Measurements from ENCODE around the gene ADARB2. TPM values are rescaled to one million over a fixed set of nuclear protein-coding genes. Genes with fewer than 3 reads are reported as not detected.

Gene ADARB2
- total and polyA plus RNA-seq, 7 experiments from 2014 or later = 0.05 to 13.6 (median 6.3) TPM; not detected in 3

DNA sequence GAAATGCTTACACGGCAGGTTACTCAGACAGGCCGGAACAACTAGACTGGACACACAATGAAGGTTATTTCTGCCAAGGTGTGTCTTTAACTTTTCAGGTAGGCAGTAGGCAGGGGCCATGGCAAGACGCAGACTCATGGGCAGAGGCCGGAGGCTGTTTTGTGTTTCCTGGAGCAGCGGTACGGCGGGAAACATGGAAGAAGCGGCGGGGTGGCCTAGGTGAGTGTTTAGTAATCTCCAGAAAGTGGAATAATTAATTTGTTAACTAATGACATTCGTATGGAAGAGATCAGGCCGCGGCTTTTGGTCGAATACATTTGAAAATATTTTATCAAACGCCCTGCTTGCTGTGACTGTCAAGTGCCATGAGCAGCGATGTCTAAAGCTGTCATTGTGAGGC lies 403.3 kb downstream of the ADARB2 start:
- no peak overlapping the region for H3K4me3 Mint-ChIP-seq
- POLR2A ChIA-PET = no interaction called here

DNA sequence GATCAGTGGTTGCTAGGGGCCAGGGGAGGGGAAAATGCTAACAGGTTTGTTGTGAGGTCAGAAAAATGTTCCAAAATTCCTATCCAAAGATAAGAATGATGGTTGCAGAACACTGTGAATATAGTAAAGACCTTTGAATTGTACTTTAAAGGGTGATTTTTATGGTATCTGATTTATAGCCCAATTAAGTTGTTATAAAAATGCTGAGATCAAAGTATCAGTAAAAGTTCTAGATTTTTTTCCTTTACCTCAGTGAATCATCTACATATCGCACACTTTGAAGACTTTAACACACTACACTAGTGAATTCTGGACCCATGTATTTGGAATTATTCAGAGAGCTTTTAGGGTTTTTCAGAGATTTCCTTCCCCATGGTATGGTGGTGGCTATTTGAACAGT lies 405.8 kb downstream of the ADARB2 start:
- intact Hi-C loops (cut with micrococcal nuclease) = no loop called here
- Mint-ChIP-seq H3K27ac (no peak overlapping the region), H3K4me1 (peaks cover 0 to 6% (median 0%) of the 10 kb centered on the region in 7 donors), H3K9me3 (peaks cover 0 to 3% (median 0%) of the 10 kb centered on the region in 11 donors), H3K4me3 (no peak overlapping the region), H3K27me3 (peaks cover 0 to 23% (median 21%) of the 10 kb centered on the region in 5 donors), H3K36me3 (no peaks in the 10 kb centered on the region)
- no peak for DNase-seq
- Histone ChIP-seq H3K9me3 (ENCODE audit: control insufficient read depth in 2 of 3, low read length in 3 of 3) (no peaks in the 10 kb centered on the region), H3K27ac (ENCODE audit: low read depth, low read length) (no peak overlapping the region), H3K4me3 (ENCODE audit: low read length) (no peak overlapping the region), H3K36me3 (ENCODE audit: control insufficient read depth in 2 of 3, insufficient read depth in 3 of 3, low read length in 3 of 3) (no peaks in the 10 kb centered on the region), H3K27me3 (ENCODE audit: control insufficient read depth in 2 of 2, insufficient read depth in 2 of 2, low read length in 2 of 2) (no peaks in the 10 kb centered on the region), H3K4me1 (ENCODE audit: control insufficient read depth in 2 of 2, insufficient read depth in 2 of 2, low read length in 2 of 2) (no peaks in the 10 kb centered on the region)
- POLR2A ChIA-PET = no interaction called here
- ATAC-seq = no peak
- CTCF ChIA-PET = no interaction called here

More for the DNA sequence above, 403.3 kb downstream of the ADARB2 start:
- ATAC-seq (no peak), DNase-seq (no peak)
- Histone ChIP-seq H3K4me1 (ENCODE audit: control insufficient read depth in 2 of 2, insufficient read depth in 2 of 2, low read length in 2 of 2) (no peaks in the 10 kb centered on the region), H3K4me3 (ENCODE audit: low read length) (no peak overlapping the region), H3K27me3 (ENCODE audit: control insufficient read depth in 2 of 2, insufficient read depth in 2 of 2, low read length in 2 of 2) (no peaks in the 10 kb centered on the region), H3K9me3 (ENCODE audit: control insufficient read depth in 2 of 3, low read length in 3 of 3) (no peaks in the 10 kb centered on the region), H3K27ac (ENCODE audit: low read depth, low read length) (no peak overlapping the region), H3K36me3 (ENCODE audit: control insufficient read depth in 2 of 3, insufficient read depth in 3 of 3, low read length in 3 of 3) (no peaks in the 10 kb centered on the region)
- H3K27me3 Mint-ChIP-seq = peaks cover 0 to 30% (median 21%) of the 10 kb centered on the region in 5 donors
- CTCF ChIA-PET = no interaction called here
- H3K36me3 Mint-ChIP-seq = no peaks in the 10 kb centered on the region
- peaks cover 0 to 2% (median 0%) of the 10 kb centered on the region in 11 donors for H3K9me3 Mint-ChIP-seq
- no peak overlapping the region for H3K27ac Mint-ChIP-seq
- H3K4me1 Mint-ChIP-seq = peaks cover 0 to 2% (median 0%) of the 10 kb centered on the region in 7 donors
- intact Hi-C loops (cut with micrococcal nuclease) = no loop called here

DNA sequence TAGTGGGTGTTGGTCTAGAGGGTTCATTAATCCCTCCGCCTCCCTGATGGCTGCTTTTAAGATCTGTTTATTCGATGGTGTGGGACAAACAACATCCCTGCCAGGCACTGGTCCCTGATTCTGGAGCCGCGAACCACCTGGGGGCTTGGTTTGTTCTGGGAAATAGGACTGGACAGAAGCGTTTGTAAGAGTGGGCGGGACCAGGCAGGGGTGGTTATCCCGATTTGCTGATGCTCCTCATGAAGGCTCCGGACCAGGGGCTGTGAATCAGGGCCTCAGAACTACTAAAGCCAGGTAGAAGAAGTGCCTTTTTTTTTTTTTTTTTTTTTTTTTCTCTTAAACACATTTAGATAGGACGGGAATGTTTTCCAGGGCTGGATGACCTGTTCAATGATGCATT lies 407.7 kb downstream of the ADARB2 start:
- Histone ChIP-seq H3K27ac (ENCODE audit: low read depth, low read length) (no peak overlapping the region), H3K9me3 (ENCODE audit: control insufficient read depth in 2 of 3, low read length in 3 of 3) (no peaks in the 10 kb centered on the region), H3K36me3 (ENCODE audit: control insufficient read depth in 2 of 3, insufficient read depth in 3 of 3, low read length in 3 of 3) (no peaks in the 10 kb centered on the region), H3K27me3 (ENCODE audit: control insufficient read depth in 2 of 2, insufficient read depth in 2 of 2, low read length in 2 of 2) (no peaks in the 10 kb centered on the region), H3K4me3 (ENCODE audit: low read length) (no peak overlapping the region), H3K4me1 (ENCODE audit: control insufficient read depth in 2 of 2, insufficient read depth in 2 of 2, low read length in 2 of 2) (no peaks in the 10 kb centered on the region)
- Mint-ChIP-seq H3K27ac (no peak overlapping the region), H3K4me1 (peaks cover 0 to 14% (median 8%) of the 10 kb centered on the region in 7 donors), H3K27me3 (peaks cover 5 to 20% (median 10%) of the 10 kb centered on the region in 5 donors), H3K9me3 (peaks cover 0 to 3% (median 0%) of the 10 kb centered on the region in 11 donors), H3K36me3 (no peaks in the 10 kb centered on the region), H3K4me3 (no peak overlapping the region)
- intact Hi-C loops (cut with micrococcal nuclease) = no loop called here
- POLR2A ChIA-PET = no interaction called here
- ATAC-seq (no peak), DNase-seq (no peak)
- CTCF ChIA-PET = no interaction called here

DNA sequence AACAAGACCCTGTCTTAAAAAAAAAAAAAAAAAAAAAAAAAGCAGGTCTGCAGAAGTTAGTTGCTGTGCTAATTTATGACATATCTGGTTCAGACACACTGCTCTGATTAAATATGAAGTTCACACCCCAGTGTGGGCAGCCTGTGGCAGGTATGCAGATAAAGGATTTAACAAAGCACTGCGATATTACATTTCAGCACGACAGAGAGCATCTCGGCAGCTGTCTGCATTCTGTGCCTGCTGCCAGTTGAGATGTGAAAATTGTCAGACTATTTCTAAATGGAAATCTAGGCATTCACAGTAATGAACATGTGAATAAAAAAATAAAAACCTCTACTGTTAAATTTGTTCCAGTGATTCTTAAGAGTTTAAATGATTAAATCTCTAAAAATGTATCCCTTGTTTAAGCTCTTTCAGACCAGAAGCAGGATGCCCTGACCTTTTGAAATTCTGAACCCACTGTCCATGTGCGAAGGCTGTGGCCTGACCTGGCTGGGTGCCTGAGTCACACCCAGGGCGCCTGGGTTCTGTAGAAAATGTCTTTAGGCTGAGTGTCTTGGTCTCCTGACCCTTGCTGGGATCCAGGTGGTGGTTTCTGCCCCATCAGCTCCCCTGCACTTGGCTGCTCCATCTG lies 408.2 kb downstream of the ADARB2 start:
- no peak overlapping the region for H3K27ac ChIP-seq (ENCODE audit: low read depth, low read length)
- H3K4me3 Mint-ChIP-seq = no peak overlapping the region
- H3K36me3 Mint-ChIP-seq = no peaks in the 10 kb centered on the region
- H3K27ac Mint-ChIP-seq = no peak overlapping the region
- peaks cover 0 to 3% (median 0%) of the 10 kb centered on the region in 11 donors for H3K9me3 Mint-ChIP-seq
- H3K27me3 Mint-ChIP-seq = peaks cover 5 to 20% (median 11%) of the 10 kb centered on the region in 5 donors
- ATAC-seq = no peak
- peaks cover 0 to 14% (median 8%) of the 10 kb centered on the region in 7 donors for H3K4me1 Mint-ChIP-seq
- no peaks in the 10 kb centered on the region for H3K9me3 ChIP-seq (ENCODE audit: control insufficient read depth in 2 of 3, low read length in 3 of 3)
- H3K27me3 ChIP-seq (ENCODE audit: control insufficient read depth in 2 of 2, insufficient read depth in 2 of 2, low read length in 2 of 2) = no peaks in the 10 kb centered on the region
- ChIA-PET POLR2A (no interaction called here), CTCF (no interaction called here)
- H3K4me3 ChIP-seq (ENCODE audit: low read length) = no peak overlapping the region
- H3K36me3 ChIP-seq (ENCODE audit: control insufficient read depth in 2 of 3, insufficient read depth in 3 of 3, low read length in 3 of 3) = no peaks in the 10 kb centered on the region
- intact Hi-C loops (cut with micrococcal nuclease) = no loop called here
- DNase-seq = no peak
- no peaks in the 10 kb centered on the region for H3K4me1 ChIP-seq (ENCODE audit: control insufficient read depth in 2 of 2, insufficient read depth in 2 of 2, low read length in 2 of 2)

DNA sequence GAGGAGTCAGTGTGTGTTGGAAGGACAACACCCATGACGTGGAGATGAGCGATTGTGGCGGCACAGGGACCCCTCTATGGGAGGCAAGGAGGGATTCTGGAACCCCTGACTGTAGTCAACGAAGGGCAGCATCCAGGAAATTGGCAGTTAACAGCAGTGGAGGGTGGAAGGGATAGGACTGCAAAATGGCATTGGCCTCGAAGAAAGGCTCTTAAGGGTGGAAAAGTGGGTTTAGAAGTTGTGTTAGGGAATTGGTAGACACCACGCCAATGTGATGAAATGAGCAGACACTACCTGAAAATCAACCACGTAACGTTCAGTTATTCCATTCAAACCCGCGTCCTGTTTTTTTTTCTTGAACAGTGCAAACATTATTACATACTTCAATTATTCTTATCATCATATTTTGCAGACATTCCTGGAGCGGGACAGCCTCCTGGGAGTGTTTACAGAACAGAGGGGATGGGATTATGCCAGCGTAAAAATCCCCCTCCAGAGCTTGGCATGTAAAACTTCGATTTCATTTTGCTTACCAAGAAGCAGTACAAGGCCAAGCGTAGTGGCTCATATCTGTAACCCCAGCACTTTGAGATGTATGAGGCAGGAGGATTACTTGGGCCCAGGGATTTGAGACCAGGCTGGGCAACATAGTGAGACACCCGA lies 409.0 kb downstream of the ADARB2 start:
- no peak overlapping the region for H3K27ac Mint-ChIP-seq
- Histone ChIP-seq H3K27ac (ENCODE audit: low read depth, low read length) (no peak overlapping the region), H3K27me3 (ENCODE audit: control insufficient read depth in 2 of 2, insufficient read depth in 2 of 2, low read length in 2 of 2) (no peaks in the 10 kb centered on the region), H3K4me3 (ENCODE audit: low read length) (no peak overlapping the region), H3K9me3 (ENCODE audit: control insufficient read depth in 2 of 3, low read length in 3 of 3) (no peaks in the 10 kb centered on the region), H3K36me3 (ENCODE audit: control insufficient read depth in 2 of 3, insufficient read depth in 3 of 3, low read length in 3 of 3) (no peaks in the 10 kb centered on the region), H3K4me1 (ENCODE audit: control insufficient read depth in 2 of 2, insufficient read depth in 2 of 2, low read length in 2 of 2) (no peaks in the 10 kb centered on the region)
- H3K36me3 Mint-ChIP-seq = no peaks in the 10 kb centered on the region
- peaks cover 0 to 6% (median 0%) of the 10 kb centered on the region in 11 donors for H3K9me3 Mint-ChIP-seq
- peaks cover 0 to 14% (median 8%) of the 10 kb centered on the region in 7 donors for H3K4me1 Mint-ChIP-seq
- ChIA-PET CTCF (no interaction called here), POLR2A (no interaction called here)
- intact Hi-C loops (cut with micrococcal nuclease) = no loop called here
- H3K4me3 Mint-ChIP-seq = peak overlapping the region in 1 of 10 donors; percentile 31
- peaks cover 9 to 27% (median 13%) of the 10 kb centered on the region in 5 donors for H3K27me3 Mint-ChIP-seq
- ATAC-seq = no peak
- DNase-seq = no peak

DNA sequence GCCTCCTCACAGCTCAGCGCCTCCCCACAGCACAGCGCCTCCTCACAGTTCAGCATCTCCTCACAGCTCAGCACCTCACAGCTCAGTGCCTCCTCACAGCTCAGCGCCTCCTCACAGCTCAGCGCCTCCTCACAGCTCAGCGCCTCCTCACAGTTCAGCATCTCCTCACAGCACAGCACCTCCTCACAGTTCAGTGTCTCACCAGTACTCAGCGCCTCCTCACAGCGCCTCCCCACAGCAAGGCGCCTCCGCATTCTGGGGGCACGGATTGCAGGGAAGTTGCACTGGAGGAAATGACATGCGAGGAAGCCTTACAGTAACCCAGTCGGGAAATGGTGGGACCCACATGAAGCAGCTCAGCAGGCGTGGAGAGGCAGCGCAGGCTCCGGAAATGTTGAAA lies 409.6 kb downstream of the ADARB2 start:
- Histone ChIP-seq H3K27ac (ENCODE audit: low read depth, low read length) (no peak overlapping the region), H3K36me3 (ENCODE audit: control insufficient read depth in 2 of 3, insufficient read depth in 3 of 3, low read length in 3 of 3) (no peaks in the 10 kb centered on the region), H3K9me3 (ENCODE audit: control insufficient read depth in 2 of 3, low read length in 3 of 3) (no peaks in the 10 kb centered on the region), H3K4me1 (ENCODE audit: control insufficient read depth in 2 of 2, insufficient read depth in 2 of 2, low read length in 2 of 2) (no peaks in the 10 kb centered on the region), H3K27me3 (ENCODE audit: control insufficient read depth in 2 of 2, insufficient read depth in 2 of 2, low read length in 2 of 2) (no peaks in the 10 kb centered on the region), H3K4me3 (ENCODE audit: low read length) (no peak overlapping the region)
- no peak for ATAC-seq
- H3K27me3 Mint-ChIP-seq = peaks cover 9 to 32% (median 16%) of the 10 kb centered on the region in 5 donors
- peak overlapping the region in 1 of 10 donors; percentile 31 for H3K4me3 Mint-ChIP-seq
- POLR2A ChIA-PET = no interaction called here
- CTCF ChIA-PET = interaction anchor here (0.6 kb wide), 1 partner anchor 152 kb away, joined by 3 read pairs; no protein-coding TSS in a partner anchor
- peaks cover 0 to 14% (median 8%) of the 10 kb centered on the region in 7 donors for H3K4me1 Mint-ChIP-seq
- peaks cover 0 to 6% (median 0%) of the 10 kb centered on the region in 11 donors for H3K9me3 Mint-ChIP-seq
- no peak overlapping the region for H3K27ac Mint-ChIP-seq
- DNase-seq = no peak
- no peaks in the 10 kb centered on the region for H3K36me3 Mint-ChIP-seq
- intact Hi-C loops (cut with micrococcal nuclease) = no loop called here

All from naive thymus-derived CD4-positive, alpha-beta T cell (primary cell).